Osteocyte (in vitro differentiated cells): ENCODE measurements around the gene ABHD3. TPM values are rescaled to one million over a fixed set of nuclear protein-coding genes. Genes with fewer than 3 reads are reported as not detected.
"Not testable (repeated sequence)": the region's sequence is repeated elsewhere in the genome, so short reads cannot be mapped to it uniquely, and the experiment has no call there.

Experiments
- DNase-seq: peaks from one replicate; pipeline ENCODE4 v3.0.0; 2021; ENCODE audit warnings: mixed read lengths; ENCODE audit not compliant: unreplicated experiment; ENCODE audit errors: extremely low spot score
- H3K27ac Mint-ChIP-seq: one replicate; pipeline ENCODE4 v1.8.0; 2021; ENCODE audit warnings: mild to moderate bottlenecking, mixed read lengths; ENCODE audit not compliant: unreplicated experiment
- H3K27me3 Mint-ChIP-seq: one replicate; pipeline ENCODE4 v1.8.0; 2021; ENCODE audit warnings: mixed read lengths; ENCODE audit not compliant: unreplicated experiment
- H3K36me3 Mint-ChIP-seq: one replicate; pipeline ENCODE4 v1.8.0; 2021; ENCODE audit warnings: mixed read lengths; ENCODE audit not compliant: unreplicated experiment
- H3K4me1 Mint-ChIP-seq: one replicate; pipeline ENCODE4 v1.8.0; 2021; ENCODE audit warnings: mixed read lengths; ENCODE audit not compliant: unreplicated experiment
- H3K4me3 Mint-ChIP-seq: one replicate; pipeline ENCODE4 v1.8.0; 2021; ENCODE audit warnings: mild to moderate bottlenecking, moderate library complexity, mixed read lengths; ENCODE audit not compliant: unreplicated experiment
- H3K9me3 Mint-ChIP-seq: one replicate; pipeline ENCODE4 v1.8.0; 2021; ENCODE audit warnings: mixed read lengths; ENCODE audit not compliant: unreplicated experiment
- total RNA-seq: library from RNA; stranded (reverse); gene quantifications from 2 replicates; pipeline ENCODE4 v1.2.1, GENCODE V29; 2021
- TF ChIP-seq, protein P1 (sequence below): fragments of 200-600 bp; sonication (generic); IDR thresholded peaks from 2 replicates; pipeline ENCODE4 v1.5.0; 2021; ENCODE audit warnings: antibody characterized with exemption, mild to moderate bottlenecking, moderate library complexity

ABHD3 gene
- total RNA-seq, 1 donor from 2014 or later, result 10.0 TPM

GRCh38 chr18:21739604-21740537 is 35.3 kb upstream of the ABHD3 start:
- Mint-ChIP-seq H3K4me1 (peaks cover 39% of the 10 kb centered on the region), H3K36me3 (peaks cover 10% of the 10 kb centered on the region), H3K27me3 (no peaks in the 10 kb centered on the region), H3K27ac (peak overlapping the region; percentile 99), H3K9me3 (peaks cover 8% of the 10 kb centered on the region), H3K4me3 (peak overlapping the region; percentile 95)
- TF ChIP-seq, protein P1, sequence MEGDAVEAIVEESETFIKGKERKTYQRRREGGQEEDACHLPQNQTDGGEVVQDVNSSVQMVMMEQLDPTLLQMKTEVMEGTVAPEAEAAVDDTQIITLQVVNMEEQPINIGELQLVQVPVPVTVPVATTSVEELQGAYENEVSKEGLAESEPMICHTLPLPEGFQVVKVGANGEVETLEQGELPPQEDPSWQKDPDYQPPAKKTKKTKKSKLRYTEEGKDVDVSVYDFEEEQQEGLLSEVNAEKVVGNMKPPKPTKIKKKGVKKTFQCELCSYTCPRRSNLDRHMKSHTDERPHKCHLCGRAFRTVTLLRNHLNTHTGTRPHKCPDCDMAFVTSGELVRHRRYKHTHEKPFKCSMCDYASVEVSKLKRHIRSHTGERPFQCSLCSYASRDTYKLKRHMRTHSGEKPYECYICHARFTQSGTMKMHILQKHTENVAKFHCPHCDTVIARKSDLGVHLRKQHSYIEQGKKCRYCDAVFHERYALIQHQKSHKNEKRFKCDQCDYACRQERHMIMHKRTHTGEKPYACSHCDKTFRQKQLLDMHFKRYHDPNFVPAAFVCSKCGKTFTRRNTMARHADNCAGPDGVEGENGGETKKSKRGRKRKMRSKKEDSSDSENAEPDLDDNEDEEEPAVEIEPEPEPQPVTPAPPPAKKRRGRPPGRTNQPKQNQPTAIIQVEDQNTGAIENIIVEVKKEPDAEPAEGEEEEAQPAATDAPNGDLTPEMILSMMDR, result no peak
- DNase-seq, result no peak

DNA sequence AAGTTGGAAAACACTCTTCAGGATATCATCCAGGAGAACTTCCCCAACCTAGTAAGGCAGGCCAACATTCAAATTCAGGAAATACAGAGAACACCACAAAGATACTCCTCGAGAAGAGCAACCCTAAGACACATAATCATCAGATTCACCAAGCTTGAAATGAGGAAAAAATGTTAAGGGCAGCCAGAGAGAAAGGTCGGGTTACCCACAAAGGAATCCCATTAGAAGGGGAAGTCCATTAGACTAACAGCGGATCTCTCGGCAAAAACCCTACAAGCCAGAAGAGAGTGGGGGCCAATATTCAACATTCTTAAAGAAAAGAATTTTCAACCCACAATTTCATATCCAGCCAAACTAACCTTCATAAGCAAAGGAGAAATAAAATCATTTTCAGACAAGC is 32.4 kb upstream of the ABHD3 start:
- H3K36me3 Mint-ChIP-seq, H3K4me3 Mint-ChIP-seq, DNase-seq, H3K9me3 Mint-ChIP-seq, H3K27me3 Mint-ChIP-seq, H3K27ac Mint-ChIP-seq: not testable (repeated sequence)
- H3K4me1 Mint-ChIP-seq, result peaks cover 21% of the 10 kb centered on the region

GRCh38 chr18:21735452-21736015 is 31.0 kb upstream of the ABHD3 start:
- DNase-seq, result no peak
- Mint-ChIP-seq H3K4me1 (peaks cover 19% of the 10 kb centered on the region), H3K4me3 (no peak overlapping the region), H3K36me3 (peaks cover 8% of the 10 kb centered on the region), H3K27ac (no peak overlapping the region), H3K9me3 (peaks cover 8% of the 10 kb centered on the region), H3K27me3 (peaks cover 2% of the 10 kb centered on the region)
- TF ChIP-seq, protein P1, result no peak

GRCh38 chr18:21733011-21733410 is 28.4 kb upstream of the ABHD3 start:
- peaks cover 4% of the 10 kb centered on the region for H3K27me3 Mint-ChIP-seq
- H3K4me3 Mint-ChIP-seq, result no peak overlapping the region
- peaks cover 8% of the 10 kb centered on the region for H3K9me3 Mint-ChIP-seq

DNA sequence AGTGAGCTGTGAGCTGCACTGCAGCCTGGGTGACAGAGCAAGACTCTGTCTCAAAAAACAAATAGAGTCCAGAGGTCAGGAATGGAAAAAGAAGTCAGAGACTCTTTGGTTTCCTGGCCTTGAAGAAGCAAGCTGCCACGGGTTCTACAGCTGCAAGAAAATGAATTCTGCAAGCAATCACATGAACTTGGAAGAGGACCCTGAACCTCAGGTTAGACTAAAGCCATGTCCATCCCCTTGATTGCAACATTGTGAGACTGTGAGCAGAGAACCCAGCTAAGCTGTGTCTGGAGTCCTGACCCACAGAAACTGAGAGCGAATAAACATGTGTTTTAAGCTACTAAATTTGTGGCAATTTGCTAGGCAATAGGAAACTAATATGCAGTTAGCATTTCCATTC is 23.1 kb upstream of the ABHD3 start:
- TF ChIP-seq, protein P1, result no peak
- Mint-ChIP-seq H3K27ac (no peak overlapping the region), H3K27me3 (peaks cover 4% of the 10 kb centered on the region), H3K4me3 (no peak overlapping the region), H3K4me1 (no peaks in the 10 kb centered on the region), H3K9me3 (no peaks in the 10 kb centered on the region), H3K36me3 (no peaks in the 10 kb centered on the region)
- no peak for DNase-seq

More at GRCh38 chr18:21733011-21733410, 28.4 kb upstream of the ABHD3 start:
- Mint-ChIP-seq H3K4me1 (peaks cover 13% of the 10 kb centered on the region), H3K36me3 (peaks cover 8% of the 10 kb centered on the region), H3K27ac (no peak overlapping the region)
- DNase-seq, result no peak
- TF ChIP-seq, protein P1, result no peak
